Amygdala (tissue), 56 donors: ENCODE measurements around the gene GBGT1.

Experiments
- DNase-seq, 56 donors: peaks; one replicate each; lab custom pipeline; 2025; lab: John Stamatoyannopoulos, UW

GBGT1 gene

GRCh38 chr9:133117271-133118178, 46.2 kb downstream of the GBGT1 start:
- DNase-seq: peak in 53 of 56 donors; percentile 34 to 94 (median 79)

DNA sequence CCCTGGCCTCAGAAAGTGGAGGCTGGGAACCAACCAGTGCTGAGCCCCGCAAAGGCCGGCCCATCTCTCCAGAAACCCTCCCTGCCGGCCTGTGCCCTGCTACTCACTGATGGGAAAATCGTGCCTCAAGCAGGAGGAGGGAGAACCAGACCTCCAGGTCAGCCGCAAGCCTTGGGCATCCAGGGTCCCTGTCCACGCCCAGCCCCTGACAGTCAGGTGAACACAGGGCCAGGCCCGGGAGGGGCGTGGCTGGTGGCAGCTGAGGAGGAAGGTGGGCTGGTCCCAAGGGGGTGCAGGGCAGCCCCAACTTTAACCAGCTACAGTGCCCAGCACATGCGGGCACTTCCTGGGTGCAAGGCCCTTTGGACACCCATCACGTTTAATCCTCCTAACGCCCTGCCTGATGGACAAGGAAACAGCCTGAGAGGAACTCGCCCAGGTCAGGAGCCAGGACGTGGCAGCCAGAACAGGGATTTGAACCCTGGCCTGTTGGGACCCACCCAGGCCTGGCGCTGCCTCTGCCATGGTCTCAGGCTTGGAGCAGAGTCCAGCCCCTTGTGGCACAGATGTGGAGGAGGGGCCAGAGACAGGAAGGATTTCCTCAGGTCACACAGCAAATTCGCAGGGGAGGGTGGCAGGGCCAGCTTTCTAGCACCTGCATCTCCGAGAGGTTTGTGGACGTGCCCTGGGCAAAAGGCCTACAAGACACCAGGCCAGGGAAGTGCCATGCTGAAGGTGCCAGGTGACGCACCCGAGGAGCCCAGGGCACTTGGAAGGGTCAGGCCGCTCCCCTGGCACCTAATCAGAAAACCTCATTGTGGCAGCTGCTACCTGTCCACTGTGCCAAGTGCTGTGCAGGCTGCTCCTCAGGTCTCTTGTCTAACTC, 47.1 kb downstream of the GBGT1 start:
- DNase-seq: no peak

DNA sequence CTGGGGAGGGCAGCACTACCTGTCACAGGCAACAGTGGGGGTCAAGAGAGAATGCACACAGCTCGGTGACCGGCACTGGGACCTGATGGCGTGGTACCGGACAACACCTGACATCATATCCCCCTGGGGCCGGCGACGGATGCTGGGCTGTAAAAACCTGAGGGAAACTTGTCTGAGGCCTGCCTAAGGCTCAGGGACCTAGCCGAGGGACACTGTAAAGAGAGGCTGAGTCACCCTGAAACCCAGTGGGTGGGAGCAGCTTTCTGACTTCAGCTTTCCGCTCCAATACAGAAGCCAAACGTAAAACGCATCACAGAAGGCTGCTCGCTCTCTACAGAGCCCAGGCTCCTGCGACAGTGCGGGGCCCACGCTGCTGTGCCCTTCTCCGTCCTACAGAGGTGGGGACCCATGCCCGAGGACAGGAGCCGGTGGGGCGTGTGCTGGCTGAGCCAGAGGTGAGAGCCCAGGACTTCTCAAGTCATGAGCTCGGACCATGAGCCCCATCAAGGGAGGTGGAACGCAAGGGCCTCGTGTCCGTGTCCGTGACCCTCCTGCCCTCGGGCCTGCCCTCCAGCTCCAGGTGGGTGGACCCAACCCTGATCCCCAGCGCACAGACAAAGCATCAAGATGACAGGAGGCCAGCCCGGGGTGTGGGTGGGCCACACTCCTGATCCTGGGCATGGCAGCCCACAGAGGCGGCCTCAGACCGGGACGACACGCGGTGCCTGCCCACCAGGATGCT, 47.9 kb downstream of the GBGT1 start:
- DNase-seq: peak in 8 of 56 donors; percentile 22 to 47 (median 40)

DNA sequence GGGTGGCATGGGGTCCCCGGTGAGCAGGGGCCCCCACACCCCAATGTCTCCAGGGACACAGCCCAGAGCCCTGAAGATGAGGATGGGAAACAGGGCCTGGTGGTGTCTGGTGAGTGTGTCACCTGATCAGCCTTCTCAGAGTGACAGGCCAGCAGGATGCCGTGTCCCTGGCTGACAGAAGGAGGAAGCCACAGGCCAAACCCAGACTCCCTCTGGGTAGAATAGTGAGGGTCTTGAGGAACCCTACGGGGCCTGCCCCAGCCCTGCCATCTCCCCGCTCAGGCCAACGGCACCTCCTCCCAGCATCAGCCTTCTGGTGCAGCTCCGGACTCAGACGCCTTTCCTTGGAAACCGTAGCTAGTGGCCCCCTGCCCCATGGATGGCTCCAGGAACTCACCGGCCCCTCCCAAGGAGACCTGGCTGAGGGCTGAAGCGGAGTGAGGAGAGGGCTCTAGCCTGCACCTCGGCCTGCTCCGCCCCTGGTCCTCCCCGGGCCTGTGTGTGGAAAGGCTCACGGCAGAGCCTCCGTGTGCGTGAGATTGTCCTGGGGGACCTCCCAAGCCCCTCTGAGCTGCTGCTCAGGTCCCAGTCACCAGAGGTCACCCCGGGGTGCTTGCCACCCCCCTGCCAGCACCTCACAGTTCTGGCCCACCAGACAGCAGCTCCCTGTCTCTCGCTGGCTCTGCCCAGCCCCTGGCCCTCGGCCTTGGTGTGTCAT, 48.7 kb downstream of the GBGT1 start:
- no peak for DNase-seq

GRCh38 chr9:133113949-133114885, 49.5 kb downstream of the GBGT1 start:
- peak in 38 of 56 donors; percentile 27 to 83 (median 59) for DNase-seq

GRCh38 chr9:133113163-133113948, 50.4 kb downstream of the GBGT1 start:
- DNase-seq: peak in 7 of 56 donors; percentile 18 to 65 (median 42)

DNA sequence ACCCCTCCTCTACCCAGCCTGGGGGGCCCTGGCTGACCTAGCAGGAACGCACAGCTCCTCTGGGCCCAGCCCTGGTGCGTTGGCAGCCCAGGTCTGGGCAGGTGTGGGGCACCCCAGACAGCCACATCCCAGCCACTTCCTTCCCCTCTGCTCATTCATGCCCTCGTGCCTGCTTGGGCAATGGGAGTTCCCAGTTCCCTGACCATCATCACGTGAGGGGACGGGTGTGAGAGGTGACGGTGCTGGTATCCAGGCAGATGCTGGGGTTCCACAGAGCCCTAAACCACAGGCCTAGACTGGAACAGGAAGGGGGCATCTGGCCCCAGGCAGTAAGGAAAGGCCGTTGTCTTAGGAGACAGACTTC, 51.1 kb downstream of the GBGT1 start:
- DNase-seq: peak in 2 of 56 donors; percentile 34 to 36

DNA sequence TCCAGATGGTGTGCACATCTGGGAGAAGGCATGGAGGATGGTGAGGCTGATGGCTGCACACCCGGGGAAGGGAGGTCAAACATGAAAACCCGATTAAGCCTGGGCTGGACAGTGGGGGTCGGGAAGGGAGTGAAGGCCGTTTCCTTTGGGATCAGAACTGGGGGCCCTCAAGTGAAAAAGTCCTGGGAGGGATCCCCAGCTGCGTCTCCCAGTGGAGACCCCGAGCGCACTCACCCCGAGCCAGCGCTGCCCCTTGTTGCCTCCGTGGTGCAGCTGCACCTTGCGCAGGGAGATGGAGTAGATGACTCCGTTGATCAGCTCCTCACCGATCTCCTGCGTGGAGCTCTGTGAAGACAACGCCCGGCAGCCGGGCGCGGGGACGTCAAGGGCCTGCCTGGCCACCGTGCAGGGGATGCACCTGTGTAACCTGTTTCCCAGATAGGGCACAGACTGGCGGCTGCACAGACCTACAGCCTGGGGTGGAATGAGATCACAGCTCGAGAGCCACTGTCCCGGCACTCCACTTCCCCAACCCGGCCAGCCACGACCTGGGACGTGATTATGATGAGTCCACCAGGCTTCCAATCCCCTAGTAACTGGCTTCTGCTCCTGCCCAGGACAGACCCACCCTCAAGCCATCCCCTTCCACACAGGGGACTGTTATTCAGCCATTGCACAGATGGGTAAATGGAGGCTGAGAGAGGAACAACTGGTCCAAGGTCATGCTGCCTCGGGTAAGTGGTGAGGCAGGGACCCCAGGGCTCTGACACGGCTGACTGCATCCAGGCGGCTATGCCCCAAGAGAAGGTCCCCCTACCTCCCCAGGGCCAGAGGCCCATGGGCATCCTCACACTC, 51.7 kb downstream of the GBGT1 start:
- no peak for DNase-seq

- no peak for DNase-seq
Observed at GRCh38 chr9:133109931-133110650, 53.6 kb downstream of the GBGT1 start.

DNA sequence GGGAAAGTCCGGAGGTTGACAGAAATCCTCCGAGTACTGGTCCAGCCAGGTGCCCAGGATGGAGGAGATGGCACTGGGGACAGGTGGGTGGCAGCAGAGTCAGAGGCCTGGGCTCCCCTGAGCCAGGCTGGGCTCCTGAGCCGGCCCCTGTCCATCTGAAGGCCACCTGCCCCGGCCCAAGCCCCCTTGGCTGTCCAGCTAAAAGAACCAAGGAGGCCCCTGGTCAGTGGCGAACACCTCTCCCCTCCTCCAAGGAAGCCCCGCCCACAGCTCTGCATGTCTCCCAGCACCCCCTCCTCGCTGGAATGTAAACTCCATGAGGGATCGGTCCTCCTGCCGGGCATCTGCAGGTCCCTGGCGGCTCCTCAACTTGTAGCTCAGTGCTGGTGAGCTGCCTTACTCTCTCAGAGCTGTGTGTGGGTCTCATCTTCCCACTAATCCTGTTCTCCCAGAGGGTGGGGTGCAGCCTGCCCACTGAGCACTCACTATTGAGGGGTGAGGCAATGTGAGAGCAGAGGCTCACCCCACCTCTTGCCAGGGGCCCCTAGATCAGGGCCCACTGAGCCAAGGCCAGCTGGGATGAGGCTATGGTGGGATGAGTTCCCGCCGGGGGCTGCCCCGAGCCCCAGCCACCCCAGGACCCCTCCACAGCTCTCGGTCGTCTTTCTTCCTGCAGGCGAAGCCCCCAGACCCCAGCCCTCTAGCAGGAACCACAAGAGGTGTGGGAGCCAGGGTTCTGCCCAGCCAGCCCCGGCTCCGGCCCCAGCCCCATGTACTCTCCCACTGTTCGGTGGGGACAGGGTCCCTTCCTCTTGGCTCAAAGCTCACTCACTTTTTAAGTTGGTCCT, 54.7 kb downstream of the GBGT1 start:
- DNase-seq: no peak

GRCh38 chr9:133107961-133108793, 55.5 kb downstream of the GBGT1 start:
- DNase-seq: no peak

- no peak for DNase-seq
Observed at GRCh38 chr9:133107245-133107722, 56.4 kb downstream of the GBGT1 start.

- no peak for DNase-seq
Observed at GRCh38 chr9:133106511-133107244, 57.0 kb downstream of the GBGT1 start.

- no peak for DNase-seq
Observed at GRCh38 chr9:133105461-133105770, 58.3 kb downstream of the GBGT1 start.
